Measurements from ENCODE around the gene OPA3. TPM values are rescaled to one million over a fixed set of nuclear protein-coding genes. Genes with fewer than 3 reads are reported as not detected.

OPA3 gene
- total RNA-seq, 1 experiment from 2014 or later, result 12.6 TPM

DNA sequence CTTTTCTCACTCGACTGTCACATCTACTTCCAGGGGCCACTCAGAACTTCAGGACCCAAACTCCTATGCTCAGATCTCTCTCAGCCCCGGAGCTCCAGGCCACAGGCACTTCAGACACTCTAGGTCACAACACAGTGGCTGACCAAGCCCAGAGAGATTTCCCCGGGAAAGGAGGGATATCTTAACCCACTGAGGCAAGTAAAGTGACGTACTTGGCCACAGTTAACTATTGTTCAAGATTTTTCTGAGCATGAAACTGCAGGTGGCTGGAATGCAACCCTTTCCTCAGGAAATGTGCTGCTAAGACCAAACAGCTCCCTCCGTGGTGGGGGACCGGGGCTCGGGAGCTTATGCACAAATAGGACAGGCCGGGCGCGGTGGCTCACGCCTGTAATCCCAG lies 23.9 kb downstream of the OPA3 start:
- Histone ChIP-seq H3K27me3 (ENCODE audit: control insufficient read depth, insufficient read depth, low read length) (no peaks in the 10 kb centered on the region), H3K4me3 (ENCODE audit: insufficient read depth, low read depth, low read length) (no peak overlapping the region), H3K36me3 (replicated peaks; ENCODE audit: control insufficient read depth, insufficient read depth, low read length) (no peaks in the 10 kb centered on the region)
- DNase-seq, result no peak

GRCh38 chr19:45560038-45560437 lies 24.6 kb downstream of the OPA3 start:
- no peaks in the 10 kb centered on the region for H3K27me3 ChIP-seq (ENCODE audit: control insufficient read depth, insufficient read depth, low read length)
- H3K4me3 ChIP-seq (ENCODE audit: insufficient read depth, low read depth, low read length), result no peak overlapping the region
- DNase-seq, result no peak
- no peaks in the 10 kb centered on the region for H3K36me3 ChIP-seq (replicated peaks; ENCODE audit: control insufficient read depth, insufficient read depth, low read length)

- no peak overlapping the region for H3K4me3 ChIP-seq (ENCODE audit: insufficient read depth, low read depth, low read length)
Observed at GRCh38 chr19:45558399-45558878, 26.2 kb downstream of the OPA3 start.

GRCh38 chr19:45556835-45557234 lies 27.8 kb downstream of the OPA3 start:
- Histone ChIP-seq H3K4me3 (ENCODE audit: insufficient read depth, low read depth, low read length) (no peak overlapping the region), H3K36me3 (replicated peaks; ENCODE audit: control insufficient read depth, insufficient read depth, low read length) (no peaks in the 10 kb centered on the region), H3K27me3 (ENCODE audit: control insufficient read depth, insufficient read depth, low read length) (no peaks in the 10 kb centered on the region)
- DNase-seq, result no peak

More at GRCh38 chr19:45558399-45558878, 26.2 kb downstream of the OPA3 start:
- H3K36me3 ChIP-seq (replicated peaks; ENCODE audit: control insufficient read depth, insufficient read depth, low read length), result no peaks in the 10 kb centered on the region
- peak; percentile 87 for DNase-seq
- H3K27me3 ChIP-seq (ENCODE audit: control insufficient read depth, insufficient read depth, low read length), result no peaks in the 10 kb centered on the region

- no peak overlapping the region for H3K4me3 ChIP-seq (ENCODE audit: insufficient read depth, low read depth, low read length)
- no peaks in the 10 kb centered on the region for H3K36me3 ChIP-seq (replicated peaks; ENCODE audit: control insufficient read depth, insufficient read depth, low read length)
- no peaks in the 10 kb centered on the region for H3K27me3 ChIP-seq (ENCODE audit: control insufficient read depth, insufficient read depth, low read length)
- no peak for DNase-seq
Observed at GRCh38 chr19:45554481-45554880, 30.1 kb downstream of the OPA3 start.

DNA sequence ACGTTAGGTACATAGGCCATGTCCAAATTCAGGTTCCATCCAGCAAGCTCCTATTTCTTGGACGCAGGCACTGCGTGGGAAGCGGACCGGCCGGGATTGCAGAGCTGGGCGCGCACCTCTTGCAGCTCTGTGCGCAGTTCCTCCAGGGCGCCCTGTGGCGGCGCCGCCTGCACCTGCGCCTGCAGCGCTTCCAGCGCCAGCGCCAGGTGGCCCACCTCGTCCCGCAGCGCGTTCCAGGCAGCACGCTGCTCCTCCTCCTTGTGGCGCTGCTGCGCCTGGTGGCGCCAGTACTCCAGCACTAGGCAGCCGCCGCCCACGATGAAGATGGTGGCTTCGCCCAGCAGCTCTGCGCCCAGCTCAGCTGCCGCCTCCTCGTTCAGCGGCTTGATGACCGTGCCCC lies 31.1 kb downstream of the OPA3 start:
- DNase-seq, result peak; percentile 89
- Histone ChIP-seq H3K27me3 (ENCODE audit: control insufficient read depth, insufficient read depth, low read length) (no peaks in the 10 kb centered on the region), H3K4me3 (ENCODE audit: insufficient read depth, low read depth, low read length) (peak overlapping the region; percentile 18; the same call in 1 of the 2 replicates), H3K36me3 (replicated peaks; ENCODE audit: control insufficient read depth, insufficient read depth, low read length) (no peaks in the 10 kb centered on the region)

- no peaks in the 10 kb centered on the region for H3K27me3 ChIP-seq (ENCODE audit: control insufficient read depth, insufficient read depth, low read length)
- no peaks in the 10 kb centered on the region for H3K36me3 ChIP-seq (replicated peaks; ENCODE audit: control insufficient read depth, insufficient read depth, low read length)
- peak; percentile 54 for DNase-seq
- no peak overlapping the region for H3K4me3 ChIP-seq (ENCODE audit: insufficient read depth, low read depth, low read length)
Observed at GRCh38 chr19:45547965-45548609, 36.5 kb downstream of the OPA3 start.

- H3K36me3 ChIP-seq (replicated peaks; ENCODE audit: control insufficient read depth, insufficient read depth, low read length), result no peaks in the 10 kb centered on the region
- no peak overlapping the region for H3K4me3 ChIP-seq (ENCODE audit: insufficient read depth, low read depth, low read length)
- no peak for DNase-seq
- H3K27me3 ChIP-seq (ENCODE audit: control insufficient read depth, insufficient read depth, low read length), result no peaks in the 10 kb centered on the region
Observed at GRCh38 chr19:45547211-45547770, 37.3 kb downstream of the OPA3 start.

- Histone ChIP-seq H3K36me3 (replicated peaks; ENCODE audit: control insufficient read depth, insufficient read depth, low read length) (no peaks in the 10 kb centered on the region), H3K27me3 (ENCODE audit: control insufficient read depth, insufficient read depth, low read length) (no peaks in the 10 kb centered on the region)
- DNase-seq, result no peak
Observed at GRCh38 chr19:45542234-45542668, 42.4 kb downstream of the OPA3 start.

DNA sequence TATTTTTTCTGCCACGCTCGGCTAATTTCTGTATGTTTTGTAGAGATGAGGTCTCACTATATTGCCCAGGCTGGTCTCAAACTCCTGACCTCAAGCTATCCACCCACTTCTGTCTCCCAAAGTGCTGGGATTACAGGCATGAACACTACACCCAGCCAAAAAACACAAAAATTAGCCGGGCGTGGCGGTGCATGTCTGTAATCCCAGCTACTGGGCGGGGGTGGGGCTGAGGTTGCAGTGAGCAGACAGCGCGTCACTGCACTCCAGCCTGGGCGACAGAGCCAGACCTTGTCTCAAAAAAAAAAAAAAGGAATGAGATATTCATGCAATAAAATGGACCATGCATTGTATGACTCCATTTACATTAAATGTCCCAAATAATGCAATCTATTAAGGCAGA lies 45.1 kb downstream of the OPA3 start:
- H3K27me3 ChIP-seq (ENCODE audit: control insufficient read depth, insufficient read depth, low read length), result no peaks in the 10 kb centered on the region
- no peak for DNase-seq
- H3K36me3 ChIP-seq (replicated peaks; ENCODE audit: control insufficient read depth, insufficient read depth, low read length), result no peaks in the 10 kb centered on the region
- no peak overlapping the region for H3K4me3 ChIP-seq (ENCODE audit: insufficient read depth, low read depth, low read length)

More at GRCh38 chr19:45542234-45542668, 42.4 kb downstream of the OPA3 start:
- H3K4me3 ChIP-seq (ENCODE audit: insufficient read depth, low read depth, low read length), result no peak overlapping the region

GRCh38 chr19:45531349-45531748 lies 53.3 kb downstream of the OPA3 start:
- no peak for DNase-seq
- Histone ChIP-seq H3K4me3 (ENCODE audit: insufficient read depth, low read depth, low read length) (no peak overlapping the region), H3K27me3 (ENCODE audit: control insufficient read depth, insufficient read depth, low read length) (peaks cover 10% of the 10 kb centered on the region), H3K36me3 (replicated peaks; ENCODE audit: control insufficient read depth, insufficient read depth, low read length) (no peaks in the 10 kb centered on the region; the same call in 1 of the 2 replicates)

- Histone ChIP-seq H3K27me3 (ENCODE audit: control insufficient read depth, insufficient read depth, low read length) (peaks cover 10% of the 10 kb centered on the region), H3K36me3 (replicated peaks; ENCODE audit: control insufficient read depth, insufficient read depth, low read length) (peaks cover 10% of the 10 kb centered on the region), H3K4me3 (ENCODE audit: insufficient read depth, low read depth, low read length) (peak overlapping the region; percentile 61)
- no peak for DNase-seq
Observed at GRCh38 chr19:45529420-45529785, 55.2 kb downstream of the OPA3 start.

DNA sequence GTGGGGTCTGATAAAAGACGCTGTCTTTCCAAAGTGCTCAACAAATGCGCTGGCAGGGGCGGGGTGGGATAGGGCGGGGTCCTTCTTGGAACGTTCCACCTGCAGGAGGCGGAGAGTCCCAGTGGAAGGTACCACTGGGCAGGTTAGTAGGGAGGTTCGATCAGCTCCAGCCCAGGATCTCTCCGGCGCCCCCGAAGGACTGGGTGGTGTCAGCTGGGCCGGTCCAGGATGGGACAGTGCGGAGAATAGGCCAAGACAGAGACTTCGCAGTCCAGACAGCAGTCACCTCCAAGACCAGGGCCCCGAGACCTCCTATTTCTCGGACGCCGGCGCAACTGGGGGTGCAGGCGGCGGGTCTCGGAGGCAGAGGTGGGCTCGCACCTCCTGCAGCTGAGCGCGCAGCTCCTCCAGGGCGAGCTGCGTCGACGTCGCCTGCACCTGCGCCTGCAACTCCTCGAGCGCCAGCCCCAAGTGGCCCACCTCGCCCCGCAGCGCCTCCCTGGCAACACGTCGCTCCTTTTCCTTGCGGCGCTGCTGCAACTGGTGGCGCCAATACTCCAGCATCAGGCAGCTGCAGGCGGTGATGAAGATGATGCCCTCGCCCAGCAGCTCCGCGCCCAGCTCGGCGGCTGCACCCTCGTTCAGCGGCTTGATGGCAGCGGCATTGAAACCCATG lies 55.7 kb downstream of the OPA3 start:
- Histone ChIP-seq H3K27me3 (ENCODE audit: control insufficient read depth, insufficient read depth, low read length) (peaks cover 10% of the 10 kb centered on the region), H3K4me3 (ENCODE audit: insufficient read depth, low read depth, low read length) (peak overlapping the region; percentile 61), H3K36me3 (replicated peaks; ENCODE audit: control insufficient read depth, insufficient read depth, low read length) (peaks cover 15% of the 10 kb centered on the region)
- DNase-seq, result peak; percentile 95

DNA sequence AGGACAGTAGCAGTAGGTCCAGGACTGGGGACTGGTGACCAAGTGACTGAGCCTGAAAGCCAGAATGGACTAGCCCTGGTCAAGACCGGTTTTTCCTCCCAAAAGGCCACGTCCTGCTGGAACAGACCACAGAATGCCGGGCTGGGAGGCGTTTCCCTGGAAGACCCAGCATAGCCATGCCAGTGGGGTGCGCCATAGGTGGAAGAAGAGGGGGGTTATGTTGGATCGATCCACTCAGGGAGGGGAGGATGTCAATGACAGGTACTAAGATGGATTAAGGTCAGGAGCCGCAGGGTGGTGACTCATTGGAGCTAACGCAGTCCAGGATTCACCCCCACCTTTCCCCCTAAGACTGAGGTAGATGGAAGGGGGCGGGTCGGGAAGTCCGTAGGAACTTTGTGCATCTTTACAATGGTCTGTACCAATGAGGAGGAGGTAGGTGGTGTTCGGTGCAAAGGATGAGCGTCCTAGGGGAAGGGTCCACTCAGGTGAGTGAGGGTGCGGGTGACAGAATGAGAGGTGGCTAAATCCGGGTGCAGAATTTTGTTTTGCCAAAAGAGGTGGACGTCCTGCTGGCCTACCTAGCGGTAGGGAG lies 56.4 kb downstream of the OPA3 start:
- peak overlapping the region; percentile 61 for H3K4me3 ChIP-seq (ENCODE audit: insufficient read depth, low read depth, low read length)
- H3K36me3 ChIP-seq (replicated peaks; ENCODE audit: control insufficient read depth, insufficient read depth, low read length), result peaks cover 18% of the 10 kb centered on the region
- peak; percentile 70 for DNase-seq
- peaks cover 10% of the 10 kb centered on the region for H3K27me3 ChIP-seq (ENCODE audit: control insufficient read depth, insufficient read depth, low read length)

Data from H7 (cell line).